Uterus (tissue), 2 donors: Measurements from ENCODE around the gene PEX11B.

ENCODE experiments used
- CTCF ChIP-seq, 4 experiments: fragments of 200-600 bp in 2 of 4; fragments of 450-650 bp in 2 of 4; sonication (generic) in 2 of 4; IDR thresholded peaks; one replicate each; pipeline ENCODE4 v1.5.1; 2016 to 2019; ENCODE audit warnings: antibody characterized with exemption in 4 of 4, mild to moderate bottlenecking in 2 of 4, moderate library complexity in 1 of 4
- POLR2A ChIP-seq, 2 donors: fragments of 450-650 bp; IDR thresholded peaks; one replicate each; pipeline ENCODE4 v1.6.1; 2016; ENCODE audit warnings: antibody characterized with exemption in 2 of 2, mild to moderate bottlenecking in 1 of 2, moderate library complexity in 1 of 2

- TF ChIP-seq CTCF (IDR thresholded peaks at IDR 0.05) (peak in 2 of 4 experiments; percentile 18 to 28), POLR2A (IDR thresholded peaks at IDR 0.05) (peak; percentile 94 to 99)
These were observed 46.0 kb upstream of the PEX11B start, which contains the start of the genes ANKRD34A and POLR3GL for GRCh38 chr1:145964328-145965118.
